ENCODE data around the gene CLIP3. TPM values are rescaled to one million over a fixed set of nuclear protein-coding genes. Genes with fewer than 3 reads are reported as not detected.

The CLIP3 gene
- total and polyA plus RNA-seq, 2 of the 13 experiments (the other 11 are each of a cell fraction or from before 2014, with no cell fraction given), result 0.15 to 1.2 TPM

- no TSS peak for BruUV-seq (replicated peaks)
- POLR2A ChIA-PET, result no interaction called here
- Histone ChIP-seq H3K9ac (ENCODE audit: insufficient read depth, low read depth, low read length) (no peak overlapping the region), H2AFZ (ENCODE audit: low read length) (no peak overlapping the region), H3K27me3 (ENCODE audit: control insufficient read depth in 1 of 2, insufficient read depth in 2 of 2, low read length in 2 of 2) (no peaks in the 10 kb centered on the region), H4K20me1 (ENCODE audit: insufficient read depth, low read length) (no peaks in the 10 kb centered on the region), H3K9me3 (ENCODE audit: low read length) (no peaks in the 10 kb centered on the region), H3K4me2 (ENCODE audit: low read depth, low read length) (no peak overlapping the region), H3K27ac (ENCODE audit: extremely low read length, insufficient read depth, low read length) (no peak overlapping the region), H3K4me1 (ENCODE audit: insufficient read depth, low read length) (no peaks in the 10 kb centered on the region), H3K79me2 (ENCODE audit: insufficient read depth, low read length) (peaks cover 2% of the 10 kb centered on the region), H3K4me3 (replicated peaks in 1 of 3; ENCODE audit: insufficient read depth in 1 of 3, low read depth in 2 of 3, low read length in 3 of 3) (no peak overlapping the region), H3K36me3 (replicated peaks in 1 of 2; ENCODE audit: control insufficient read depth in 1 of 2, insufficient read depth in 2 of 2, low read length in 2 of 2) (peaks cover 14 to 48% of the 10 kb centered on the region in 2 experiments)
- intact Hi-C loops (cut with micrococcal nuclease; ENCODE audit: unreplicated experiment) (no loop called here), in situ Hi-C loops (cut with HindIII; ENCODE audit: extremely low pct_ligation_motif_present, low pct_unique_long_range_greater_than_20kb) (no loop called here)
- TF ChIP-seq HNRNPL (IDR thresholded peaks at IDR 0.05; ENCODE audit: low read depth, low read length), result no peak
- TF ChIP-seq ARID2 (CRISPR knock-in tag; IDR thresholded peaks at IDR 0.05; ENCODE audit: borderline replicate concordance), result no peak
- TF ChIP-seq, protein P1, sequence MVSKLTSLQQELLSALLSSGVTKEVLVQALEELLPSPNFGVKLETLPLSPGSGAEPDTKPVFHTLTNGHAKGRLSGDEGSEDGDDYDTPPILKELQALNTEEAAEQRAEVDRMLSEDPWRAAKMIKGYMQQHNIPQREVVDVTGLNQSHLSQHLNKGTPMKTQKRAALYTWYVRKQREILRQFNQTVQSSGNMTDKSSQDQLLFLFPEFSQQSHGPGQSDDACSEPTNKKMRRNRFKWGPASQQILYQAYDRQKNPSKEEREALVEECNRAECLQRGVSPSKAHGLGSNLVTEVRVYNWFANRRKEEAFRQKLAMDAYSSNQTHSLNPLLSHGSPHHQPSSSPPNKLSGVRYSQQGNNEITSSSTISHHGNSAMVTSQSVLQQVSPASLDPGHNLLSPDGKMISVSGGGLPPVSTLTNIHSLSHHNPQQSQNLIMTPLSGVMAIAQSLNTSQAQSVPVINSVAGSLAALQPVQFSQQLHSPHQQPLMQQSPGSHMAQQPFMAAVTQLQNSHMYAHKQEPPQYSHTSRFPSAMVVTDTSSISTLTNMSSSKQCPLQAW (CRISPR knock-in tag; IDR thresholded peaks at IDR 0.05), result no peak
- TF ChIP-seq MAF1 (CRISPR knock-in tag; IDR thresholded peaks at IDR 0.05; ENCODE audit: borderline replicate concordance), result no peak
- no peak for TF ChIP-seq SIN3B (IDR thresholded peaks at IDR 0.05; ENCODE audit: low read length)
- TF ChIP-seq ZMYM2 (CRISPR knock-in tag; IDR thresholded peaks at IDR 0.05), result no peak
- TF ChIP-seq SYNCRIP (IDR thresholded peaks at IDR 0.05; ENCODE audit: insufficient read depth, low read depth, low read length), result no peak
- no peak for TF ChIP-seq ZNF282 (IDR thresholded peaks at IDR 0.05; ENCODE audit: partially characterized antibody)
- TF ChIP-seq RELA (CRISPR knock-in tag; IDR thresholded peaks at IDR 0.05), result no peak
- TF ChIP-seq, protein P2, sequence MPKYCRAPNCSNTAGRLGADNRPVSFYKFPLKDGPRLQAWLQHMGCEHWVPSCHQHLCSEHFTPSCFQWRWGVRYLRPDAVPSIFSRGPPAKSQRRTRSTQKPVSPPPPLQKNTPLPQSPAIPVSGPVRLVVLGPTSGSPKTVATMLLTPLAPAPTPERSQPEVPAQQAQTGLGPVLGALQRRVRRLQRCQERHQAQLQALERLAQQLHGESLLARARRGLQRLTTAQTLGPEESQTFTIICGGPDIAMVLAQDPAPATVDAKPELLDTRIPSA (CRISPR knock-in tag; IDR thresholded peaks at IDR 0.05; ENCODE audit: borderline replicate concordance), result no peak
- TF ChIP-seq RCOR2 (CRISPR knock-in tag; IDR thresholded peaks at IDR 0.05), result no peak
- no peak for TF ChIP-seq TP53 (CRISPR knock-in tag; conservative IDR thresholded peaks at IDR 0.05)
- no peak for TF ChIP-seq GTF2F1 (IDR thresholded peaks at IDR 0.05; ENCODE audit: low read length)
- no peak for TF ChIP-seq ZNF616 (CRISPR knock-in tag; IDR thresholded peaks at IDR 0.05; ENCODE audit: low read depth)
- TF ChIP-seq ARID5B (CRISPR knock-in tag; IDR thresholded peaks at IDR 0.05), result no peak
- no peak for TF ChIP-seq HNF4G (IDR thresholded peaks at IDR 0.05; ENCODE audit: borderline replicate concordance, low read depth, low read length)
- TF ChIP-seq HNF4G (CRISPR knock-in tag; IDR thresholded peaks at IDR 0.05; ENCODE audit: borderline replicate concordance, low read depth), result no peak
- ATAC-seq (no peak), FAIRE-seq (no peak), DNase-seq (ENCODE audit: low spot score) (no peak)
- CTCF ChIA-PET (ENCODE audit: low intra/inter-chr PET ratio, low total read pairs), result no interaction called here
- 97% methylated on average over 5 of the region's 8 CpGs for WGBS (ENCODE audit: low lambda C conversion rate)
These were observed 39.4 kb upstream of the CLIP3 start for GRCh38 chr19:36072081-36072480.

Data from HepG2 (cell line).